Stimulated activated CD8-positive, alpha-beta memory T cell treated with anti-CD3 and anti-CD28 coated beads, Interleukin-4, amount 100 ng/mL, for 1 hour (primary cell): ENCODE results near the gene GLRA1.

Source experiments
- DNase-seq, 2 donors: peaks; one replicate each; pipeline ENCODE4 v3.0.0-alpha.2; 2020; ENCODE audit warnings: low read depth in 2 of 2, low spot score in 1 of 2

Gene GLRA1

GRCh38 chr5:151775025-151775606 lies 149.5 kb downstream of the GLRA1 start:
- DNase-seq = no peak

DNA sequence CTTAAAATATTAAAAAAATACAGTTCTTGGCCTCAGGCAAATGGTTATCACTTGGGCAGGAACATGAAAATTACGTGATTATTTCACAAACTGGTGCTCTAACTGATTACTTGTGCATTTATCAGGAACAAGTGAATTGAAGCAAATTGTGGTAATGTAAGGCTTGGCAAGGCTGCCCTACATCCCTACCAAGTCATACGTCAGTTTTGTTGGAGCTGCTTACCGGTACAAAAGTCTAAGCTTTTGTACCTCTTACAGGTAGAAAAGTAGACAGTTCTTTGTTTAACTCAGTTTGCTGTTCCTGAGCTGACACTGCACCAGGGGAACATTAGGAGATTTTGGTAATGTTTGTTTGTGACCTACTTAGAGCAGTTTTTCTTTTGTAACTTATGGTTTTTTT lies 150.7 kb downstream of the GLRA1 start:
- DNase-seq = no peak

DNA sequence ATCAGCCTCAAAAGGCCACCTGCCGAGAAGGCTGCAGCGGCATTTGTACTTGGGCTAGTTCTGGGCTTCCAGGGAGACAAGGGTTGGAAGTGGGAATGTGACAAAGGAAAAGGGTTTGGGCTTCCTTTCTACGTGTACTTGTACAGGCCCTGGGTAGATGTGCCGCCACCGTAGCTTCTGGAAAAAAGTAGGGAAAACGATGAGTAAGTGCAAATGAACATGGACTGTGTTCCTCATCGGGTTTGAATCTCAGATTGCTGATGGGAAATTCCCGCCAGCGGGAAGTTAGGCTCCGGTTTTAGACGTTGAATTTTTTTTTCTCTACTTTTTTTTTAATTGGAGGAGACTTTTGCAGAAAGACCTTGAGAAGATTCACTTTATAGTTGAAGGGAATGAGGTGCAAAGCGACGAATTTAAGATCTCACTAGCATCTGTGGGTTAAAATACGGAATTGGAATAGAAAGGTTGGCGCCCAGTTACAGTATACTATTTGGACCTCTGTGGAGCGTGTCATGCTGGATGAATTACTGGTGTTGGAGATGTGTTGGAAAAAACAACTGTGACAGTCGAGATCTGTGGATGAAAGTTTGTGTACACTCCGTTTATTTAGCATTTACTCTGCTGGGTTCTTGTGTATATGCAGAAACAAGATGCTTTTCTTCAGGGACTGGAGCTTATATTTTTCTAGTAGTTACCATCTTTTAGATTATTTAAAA lies 151.6 kb downstream of the GLRA1 start:
- DNase-seq = no peak
